Measurements from ENCODE around the gene APOC1.
"Not testable (repeated sequence)": the region's sequence is repeated elsewhere in the genome, so short reads cannot be mapped to it uniquely, and the experiment has no call there.

The APOC1 gene

DNA sequence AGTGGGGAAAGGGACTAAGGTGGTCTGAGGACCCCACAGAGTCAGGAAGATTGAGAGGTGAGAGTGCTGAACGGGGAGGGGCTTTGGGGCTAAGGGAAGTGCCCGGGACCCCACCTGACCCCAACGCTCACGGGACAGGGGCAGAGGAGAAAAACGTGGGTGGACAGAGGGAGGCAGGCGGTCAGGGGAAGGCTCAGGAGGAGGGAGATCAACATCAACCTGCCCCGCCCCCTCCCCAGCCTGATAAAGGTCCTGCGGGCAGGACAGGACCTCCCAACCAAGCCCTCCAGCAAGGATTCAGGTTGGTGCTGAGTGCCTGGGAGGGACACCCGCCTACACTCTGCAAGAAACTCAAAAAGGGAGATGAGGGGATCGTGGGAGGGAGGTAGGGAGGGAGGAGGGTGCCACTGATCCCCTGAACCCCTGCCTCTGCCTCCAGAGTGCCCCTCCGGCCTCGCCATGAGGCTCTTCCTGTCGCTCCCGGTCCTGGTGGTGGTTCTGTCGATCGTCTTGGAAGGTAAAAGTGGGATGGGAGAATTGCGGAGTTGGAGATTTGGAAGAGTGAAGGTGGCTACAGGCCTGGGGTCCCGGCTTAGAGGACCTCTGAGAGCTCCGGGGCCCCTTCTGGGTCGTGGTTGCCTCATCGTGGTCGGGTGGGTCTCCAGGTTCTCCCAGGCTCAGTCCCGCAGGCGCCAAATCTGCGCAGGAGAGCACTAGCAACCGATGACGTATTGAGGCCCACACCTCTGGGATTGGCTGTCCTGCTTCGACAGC lies at the start of gene APOC1:
Gene APOC1 (plus strand): TSS at position 176 of the 774 bp plus-strand sequence. CDS start 284 bp downstream, at position 460.
- peak; percentile 74 to 75 for DNase-seq (ENCODE audit: low read depth in 2 of 2)

DNA sequence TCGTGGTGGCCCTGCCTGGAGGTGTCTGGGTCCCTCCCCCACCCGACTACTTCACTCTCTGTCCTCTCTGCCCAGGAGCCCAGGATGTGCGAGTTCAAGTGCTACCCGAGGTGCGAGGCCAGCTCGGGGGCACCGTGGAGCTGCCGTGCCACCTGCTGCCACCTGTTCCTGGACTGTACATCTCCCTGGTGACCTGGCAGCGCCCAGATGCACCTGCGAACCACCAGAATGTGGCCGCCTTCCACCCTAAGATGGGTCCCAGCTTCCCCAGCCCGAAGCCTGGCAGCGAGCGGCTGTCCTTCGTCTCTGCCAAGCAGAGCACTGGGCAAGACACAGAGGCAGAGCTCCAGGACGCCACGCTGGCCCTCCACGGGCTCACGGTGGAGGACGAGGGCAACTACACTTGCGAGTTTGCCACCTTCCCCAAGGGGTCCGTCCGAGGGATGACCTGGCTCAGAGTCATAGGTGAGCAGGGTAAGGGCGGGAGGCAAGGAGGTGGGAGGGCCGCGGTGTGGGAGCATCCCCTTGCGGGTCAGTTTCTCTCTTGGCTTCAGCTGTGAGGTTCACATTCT lies 49.1 kb upstream of the APOC1 start:
- DNase-seq (ENCODE audit: low read depth in 2 of 2): no peak

DNA sequence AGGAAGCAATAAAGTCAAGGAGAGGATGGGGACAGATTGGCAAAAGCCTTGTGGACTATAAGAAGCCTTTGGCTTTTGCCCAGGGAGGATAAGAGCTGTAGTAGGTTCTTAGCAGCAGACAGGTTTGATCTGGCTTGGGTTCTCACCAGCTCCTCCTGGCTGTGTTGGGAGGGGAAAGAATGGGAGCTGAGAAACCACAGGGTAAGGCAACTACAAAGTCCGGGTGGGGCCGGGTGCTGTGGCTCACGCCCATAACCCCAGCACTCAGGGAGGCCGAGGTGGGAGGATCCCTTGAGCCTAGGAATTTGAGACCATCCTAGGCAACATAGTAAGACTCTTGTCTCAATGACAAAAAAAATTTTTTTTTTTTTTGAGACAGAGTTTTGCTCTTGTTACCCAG lies 47.7 kb upstream of the APOC1 start:
- DNase-seq (ENCODE audit: low read depth in 2 of 2): no peak

DNA sequence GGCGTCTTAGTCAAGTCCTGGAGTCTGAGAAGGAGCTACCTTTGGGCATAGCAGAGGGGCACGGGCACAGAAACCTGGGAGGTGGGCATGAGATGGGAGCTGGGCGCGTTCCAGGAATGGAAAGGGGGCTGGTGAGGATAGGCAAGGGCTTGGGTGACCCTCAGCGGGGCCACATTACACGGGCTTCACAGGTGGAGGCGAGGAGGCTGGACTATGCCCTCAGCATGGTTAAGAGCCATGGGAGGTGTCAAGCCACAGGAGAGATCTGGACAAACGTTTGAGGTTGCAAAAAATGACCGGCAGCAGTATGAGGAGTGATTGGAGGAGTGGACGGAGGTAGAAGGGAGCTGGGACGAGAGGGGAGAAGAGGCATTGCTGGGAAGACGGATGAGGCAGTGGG lies 46.8 kb upstream of the APOC1 start:
- no peak for DNase-seq (ENCODE audit: low read depth in 2 of 2)

GRCh38 chr19:44869733-44870470 lies 44.5 kb upstream of the APOC1 start:
- no peak for DNase-seq (ENCODE audit: low read depth in 2 of 2)

- no peak for DNase-seq (ENCODE audit: low read depth in 2 of 2)
These were observed 42.6 kb upstream of the APOC1 start for GRCh38 chr19:44871809-44872208.

- DNase-seq (ENCODE audit: low read depth in 2 of 2): no peak
These were observed 41.7 kb upstream of the APOC1 start for GRCh38 chr19:44872661-44873060.

GRCh38 chr19:44874317-44874716 lies 40.1 kb upstream of the APOC1 start:
- no peak for DNase-seq (ENCODE audit: low read depth in 2 of 2)

DNA sequence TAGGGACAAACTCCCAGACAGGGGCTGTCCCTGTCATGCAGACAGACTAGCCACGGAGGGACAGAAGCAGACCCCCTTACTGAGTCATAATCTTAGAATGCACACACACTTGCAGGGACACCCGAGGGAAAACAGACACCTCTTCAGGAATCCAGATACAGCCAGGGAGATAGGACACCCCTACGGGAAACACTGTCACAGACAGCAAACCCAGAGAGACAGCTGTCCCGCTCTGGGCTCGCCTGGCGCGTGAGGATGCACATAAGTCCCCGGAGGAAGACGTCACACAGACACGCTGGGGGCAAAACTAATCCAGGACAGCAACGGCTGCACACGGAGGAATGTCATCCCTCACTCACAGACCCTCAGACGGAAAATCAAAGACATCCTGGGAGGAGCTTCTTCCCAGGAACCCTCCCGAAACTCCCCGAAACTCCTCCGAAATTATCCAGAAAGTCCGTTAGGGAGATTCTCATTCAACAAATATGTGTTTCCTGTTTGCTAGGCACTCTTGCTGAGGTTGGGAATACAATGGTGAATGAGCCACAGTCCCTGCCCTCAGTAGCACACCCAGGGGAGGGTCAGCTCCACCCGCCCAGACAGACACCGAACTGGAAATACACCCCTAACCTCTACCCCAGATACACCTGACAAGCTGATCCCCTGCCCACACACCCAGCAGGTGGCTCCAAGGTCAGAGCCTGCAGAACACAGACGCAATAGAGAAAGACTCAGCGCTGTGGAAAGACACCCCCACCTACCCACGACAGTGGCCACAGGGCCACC lies 38.5 kb upstream of the APOC1 start:
- DNase-seq (ENCODE audit: low read depth in 2 of 2): no peak

- no peak for DNase-seq (ENCODE audit: low read depth in 2 of 2)
These were observed 37.4 kb upstream of the APOC1 start for GRCh38 chr19:44876930-44877535.

GRCh38 chr19:44878120-44878865 lies 36.1 kb upstream of the APOC1 start:
- DNase-seq (ENCODE audit: low read depth in 2 of 2): no peak

DNA sequence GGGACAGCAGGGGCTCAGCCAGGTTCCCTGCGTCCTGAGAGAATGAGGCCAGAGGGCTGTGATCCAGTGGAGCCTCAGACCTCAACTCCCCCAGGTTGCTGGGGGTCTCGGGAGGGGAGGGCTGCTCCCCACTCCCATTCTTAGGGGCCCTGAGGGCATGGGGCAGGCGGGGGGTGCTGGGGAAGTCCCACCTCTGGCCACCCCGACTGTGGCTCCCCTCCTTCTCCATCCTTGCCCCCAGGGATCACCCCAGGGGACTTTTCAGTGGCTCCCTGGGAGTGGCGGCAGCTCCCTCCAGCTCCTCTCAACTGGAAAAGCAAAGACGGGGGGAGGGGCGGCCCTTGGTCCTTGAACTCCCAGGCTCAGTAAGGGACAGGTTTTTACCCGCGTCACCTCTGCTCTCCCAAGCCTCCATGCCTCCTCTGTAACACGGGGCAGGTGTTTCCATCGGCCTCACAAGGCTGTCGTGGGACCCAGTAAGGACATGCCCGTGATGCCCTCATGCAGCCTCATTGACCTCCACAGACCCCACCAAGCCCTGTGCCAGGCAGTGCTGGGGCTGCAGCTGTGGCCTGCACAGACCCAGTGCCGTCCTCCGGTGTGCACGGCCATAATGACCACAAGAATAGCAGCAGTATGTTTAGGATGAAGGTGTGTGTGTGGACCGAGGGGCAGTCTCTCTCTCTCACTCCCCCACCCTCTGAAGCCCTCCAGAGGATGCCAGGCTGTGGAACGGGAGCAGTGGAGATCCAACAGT lies 34.9 kb upstream of the APOC1 start:
- no peak for DNase-seq (ENCODE audit: low read depth in 2 of 2)

- DNase-seq (ENCODE audit: low read depth in 2 of 2): no peak
These were observed 32.3 kb upstream of the APOC1 start for GRCh38 chr19:44882063-44882462.

- DNase-seq (ENCODE audit: low read depth in 2 of 2): not testable (repeated sequence)
These were observed 31.6 kb upstream of the APOC1 start for GRCh38 chr19:44882619-44883397.

DNA sequence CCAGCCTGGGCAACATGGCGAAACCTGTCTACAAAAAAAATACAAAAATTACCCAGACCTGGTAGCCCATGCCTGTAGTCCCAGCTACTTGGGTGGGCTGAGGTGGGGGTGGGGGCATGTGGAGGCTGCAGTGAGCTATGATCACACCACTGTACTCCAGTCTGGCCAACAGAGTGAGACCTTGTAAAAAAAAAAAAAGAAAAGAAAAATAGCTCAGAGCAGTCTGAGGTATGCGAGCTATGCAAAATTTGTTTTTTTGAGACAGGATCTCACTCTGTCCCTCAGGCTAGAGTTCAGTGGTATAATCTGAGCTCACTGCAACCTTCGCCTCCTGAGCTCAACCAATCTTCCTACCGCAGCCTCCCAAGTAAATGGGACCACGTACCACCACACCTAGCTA lies 30.5 kb upstream of the APOC1 start:
- DNase-seq (ENCODE audit: low read depth in 2 of 2): no peak

- DNase-seq (ENCODE audit: low read depth in 2 of 2): no peak
These were observed 29.8 kb upstream of the APOC1 start for GRCh38 chr19:44884566-44884965.

DNA sequence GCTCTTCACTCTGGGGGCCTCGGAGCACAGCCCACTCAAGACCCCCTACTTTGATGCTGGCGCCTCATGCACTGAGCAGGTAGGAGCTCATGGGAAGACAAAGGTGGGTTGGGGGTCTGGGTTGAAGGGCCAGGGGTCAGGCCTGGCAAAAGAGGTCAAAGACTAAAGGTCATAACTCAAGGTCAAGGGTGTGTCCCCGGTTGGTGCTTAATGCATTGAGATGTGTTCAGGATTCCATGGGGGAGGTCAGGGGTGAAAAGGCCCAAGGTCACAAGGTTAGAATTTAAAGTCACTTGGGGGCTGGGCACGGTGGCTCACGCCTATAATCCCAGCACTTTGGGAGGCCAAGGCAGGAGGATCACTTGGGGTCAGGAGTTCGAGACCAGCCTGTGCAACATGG lies 28.3 kb upstream of the APOC1 start:
- no peak for DNase-seq (ENCODE audit: low read depth in 2 of 2)

DNA sequence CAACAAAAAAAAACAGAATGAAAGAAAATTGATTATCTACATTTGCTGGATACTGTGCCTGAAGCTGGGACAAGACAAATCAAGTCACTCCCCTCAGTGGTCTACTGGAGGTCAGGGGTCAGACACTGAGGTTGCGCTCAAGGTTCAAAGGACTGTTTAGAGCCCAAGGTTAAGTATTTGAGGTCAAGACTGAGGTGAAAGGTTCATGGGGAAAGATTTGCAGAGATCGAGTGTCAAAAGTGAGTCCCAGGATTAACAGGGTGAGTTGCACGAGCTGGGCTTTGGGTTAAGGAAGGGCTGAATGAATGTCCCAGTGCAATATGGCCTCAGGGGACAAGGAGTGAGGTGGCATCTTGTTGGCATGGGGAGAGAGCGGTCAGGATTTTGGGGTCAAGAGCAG lies 26.8 kb upstream of the APOC1 start:
- no peak for DNase-seq (ENCODE audit: low read depth in 2 of 2)

GRCh38 chr19:44888335-44888734 lies 26.1 kb upstream of the APOC1 start:
- DNase-seq (ENCODE audit: low read depth in 2 of 2): not testable (repeated sequence)
